OCI-LY7 (cell line): ENCODE data around the gene DRD1.

Source experiments
- CTCF ChIP-seq: fragments of 200-600 bp; sonication (generic); conservative IDR thresholded peaks from 2 replicates; pipeline ENCODE4 v1.5.1; 2014; ENCODE audit warnings: mild to moderate bottlenecking, antibody characterized with exemption, low read length, moderate library complexity, mixed read lengths
- EZH2phosphoT487 ChIP-seq: fragments of 200-600 bp; sonication (generic); IDR thresholded peaks from 2 replicates; pipeline ENCODE4 v1.6.1; 2018; ENCODE audit warnings: low read depth, borderline replicate concordance, mild to moderate bottlenecking, mixed run types, antibody characterized with exemption, low read length, moderate library complexity, mixed read lengths

GRCh38 chr5:175417384-175417783 is 26.6 kb downstream of the DRD1 start:
- TF ChIP-seq CTCF (no peak), EZH2phosphoT487 (no peak)
